ENCODE results near the gene COA6.

- TF ChIP-seq, protein P1, sequence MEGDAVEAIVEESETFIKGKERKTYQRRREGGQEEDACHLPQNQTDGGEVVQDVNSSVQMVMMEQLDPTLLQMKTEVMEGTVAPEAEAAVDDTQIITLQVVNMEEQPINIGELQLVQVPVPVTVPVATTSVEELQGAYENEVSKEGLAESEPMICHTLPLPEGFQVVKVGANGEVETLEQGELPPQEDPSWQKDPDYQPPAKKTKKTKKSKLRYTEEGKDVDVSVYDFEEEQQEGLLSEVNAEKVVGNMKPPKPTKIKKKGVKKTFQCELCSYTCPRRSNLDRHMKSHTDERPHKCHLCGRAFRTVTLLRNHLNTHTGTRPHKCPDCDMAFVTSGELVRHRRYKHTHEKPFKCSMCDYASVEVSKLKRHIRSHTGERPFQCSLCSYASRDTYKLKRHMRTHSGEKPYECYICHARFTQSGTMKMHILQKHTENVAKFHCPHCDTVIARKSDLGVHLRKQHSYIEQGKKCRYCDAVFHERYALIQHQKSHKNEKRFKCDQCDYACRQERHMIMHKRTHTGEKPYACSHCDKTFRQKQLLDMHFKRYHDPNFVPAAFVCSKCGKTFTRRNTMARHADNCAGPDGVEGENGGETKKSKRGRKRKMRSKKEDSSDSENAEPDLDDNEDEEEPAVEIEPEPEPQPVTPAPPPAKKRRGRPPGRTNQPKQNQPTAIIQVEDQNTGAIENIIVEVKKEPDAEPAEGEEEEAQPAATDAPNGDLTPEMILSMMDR (conservative IDR thresholded peaks at IDR 0.05) = no peak
- TF ChIP-seq ZFX (IDR thresholded peaks at IDR 0.05) = no peak
Observed at GRCh38 chr1:234368320-234369032, 4.8 kb upstream of the COA6 start.
